Panc1 (cell line): Measurements from ENCODE around the gene CCDC61. TPM values are rescaled to one million over a fixed set of nuclear protein-coding genes. Genes with fewer than 3 reads are reported as not detected.

Experiments used
- ATAC-seq: fragments of 200-7000 bp; cut with Tn5 transposase; 2 replicates; pipeline ENCODE4 v1.9.1; 2020; ENCODE audit warnings: mild to moderate bottlenecking, moderate library complexity
- BruUV-seq: library from RNA; stranded (reverse); fragments of 400-500 nt; replicated peaks from 2 replicates; lab custom pipeline; 2021; lab: Mats Ljungman, UMichigan
- CTCF ChIA-PET: fragments of 300-600 bp; sonication (Branson Sonifier 250); formaldehyde crosslinking; loops from one replicate; lab custom pipeline; 2022; ENCODE audit warnings: antibody characterized with exemption; lab: Charles Lee
- POLR2A ChIA-PET: fragments of 300-600 bp; sonication (Branson Sonifier 250); formaldehyde crosslinking; loops from one replicate; lab custom pipeline; 2022; ENCODE audit warnings: antibody characterized with exemption; lab: Charles Lee
- DNase-seq: peaks from one replicate; pipeline ENCODE4 v3.0.0-alpha.2; 2010; ENCODE audit warnings: low read depth, low spot score
- H3K27ac ChIP-seq: 2 replicates; pipeline ENCODE4 v1.5.1; 2011; ENCODE audit warnings: mild to moderate bottlenecking, low read length, inconsistent platforms
- H3K27me3 ChIP-seq: fragments of 200-500 bp; sonication (Bioruptor generic); 2 replicates; pipeline ENCODE4 v1.6.0; 2014; ENCODE audit warnings: low read length, inconsistent platforms; ENCODE audit not compliant: control insufficient read depth, insufficient read depth
- H3K36me3 ChIP-seq: fragments of 200-500 bp; sonication (Bioruptor generic); 2 replicates; pipeline ENCODE4 v1.5.1; 2014; ENCODE audit warnings: inconsistent platforms, mild to moderate bottlenecking, low read length, moderate library complexity; ENCODE audit not compliant: control insufficient read depth, insufficient read depth
- H3K4me1 ChIP-seq: 2 replicates; pipeline ENCODE4 v1.5.1; 2011; ENCODE audit warnings: inconsistent platforms, mild to moderate bottlenecking, low read length, moderate library complexity; ENCODE audit not compliant: control insufficient read depth, insufficient read depth
- H3K4me3 ChIP-seq, 2 experiments: 2 replicates each; pipeline ENCODE4 v1.5.1; 2011 to 2012; ENCODE audit warnings: low read depth in 2 of 2, low read length in 2 of 2, mild to moderate bottlenecking in 2 of 2, inconsistent platforms in 1 of 2, moderate library complexity in 1 of 2
- H3K9me3 ChIP-seq: fragments of 200-500 bp; sonication (Bioruptor generic); 2 replicates; pipeline ENCODE4 v1.5.1; 2014; ENCODE audit warnings: low read depth, mild to moderate bottlenecking, inconsistent platforms, low read length, moderate library complexity; ENCODE audit not compliant: control insufficient read depth, insufficient read depth
- POLR2AphosphoS5 ChIP-seq: IDR thresholded peaks from 2 replicates; pipeline ENCODE4 v1.6.1; 2012; ENCODE audit warnings: mild to moderate bottlenecking, low read depth, low read length, moderate library complexity
- SIN3A ChIP-seq: IDR thresholded peaks from 2 replicates; pipeline ENCODE4 v1.6.1; 2012; ENCODE audit warnings: low read depth, mild to moderate bottlenecking, low read length, moderate library complexity, borderline replicate concordance; ENCODE audit not compliant: insufficient read depth
- TCF7L2 ChIP-seq: IDR thresholded peaks from 2 replicates; pipeline ENCODE4 v1.6.1; 2011; ENCODE audit warnings: mild to moderate bottlenecking, low read depth, low read length, inconsistent platforms
- in situ Hi-C: cut with HindIII; loops from 2 replicates; pipeline ENCODE4 v1.10.0; 2016; ENCODE audit warnings: low sequenced_read_pairs, low pct_unique_long_range_greater_than_20kb
- intact Hi-C: fragments of 100-400 bp; cut with micrococcal nuclease; formaldehyde crosslinking; loops from one replicate; pipeline ENCODE4 v1.10.0; 2022; ENCODE audit not compliant: unreplicated experiment
- total RNA-seq: library from RNA; stranded (reverse); gene quantifications from one replicate; pipeline ENCODE4 v1.2.1, GENCODE V29; 2021; ENCODE audit not compliant: unreplicated experiment
- TF ChIP-seq, protein P1 (sequence below), 2 experiments: IDR thresholded peaks; 2 replicates each; pipeline ENCODE4 v1.6.1; 2011 to 2012; ENCODE audit warnings: low read depth in 2 of 2, control low read depth in 1 of 2, low read length in 1 of 2, mild to moderate bottlenecking in 1 of 2, moderate library complexity in 1 of 2; ENCODE audit not compliant: insufficient read depth in 1 of 2
- TF ChIP-seq, protein P2 (sequence below): fragments of 450-650 bp; IDR thresholded peaks from 2 replicates; pipeline ENCODE4 v1.5.1; 2017; ENCODE audit warnings: mild to moderate bottlenecking

The CCDC61 gene
- total RNA-seq, 1 experiment from 2014 or later: 17.9 TPM

- peaks cover 7% of the 10 kb centered on the region for H3K4me1 ChIP-seq
- no peaks in the 10 kb centered on the region for H3K36me3 ChIP-seq
- no peak for DNase-seq
- ChIA-PET CTCF (interaction anchor here (0.6 kb wide), 1 partner anchor 31 kb away, joined by 5 read pairs; no protein-coding TSS in a partner anchor), POLR2A (no interaction called here)
- TF ChIP-seq SIN3A: no peak
- TF ChIP-seq TCF7L2: no peak
- TF ChIP-seq, protein P1, sequence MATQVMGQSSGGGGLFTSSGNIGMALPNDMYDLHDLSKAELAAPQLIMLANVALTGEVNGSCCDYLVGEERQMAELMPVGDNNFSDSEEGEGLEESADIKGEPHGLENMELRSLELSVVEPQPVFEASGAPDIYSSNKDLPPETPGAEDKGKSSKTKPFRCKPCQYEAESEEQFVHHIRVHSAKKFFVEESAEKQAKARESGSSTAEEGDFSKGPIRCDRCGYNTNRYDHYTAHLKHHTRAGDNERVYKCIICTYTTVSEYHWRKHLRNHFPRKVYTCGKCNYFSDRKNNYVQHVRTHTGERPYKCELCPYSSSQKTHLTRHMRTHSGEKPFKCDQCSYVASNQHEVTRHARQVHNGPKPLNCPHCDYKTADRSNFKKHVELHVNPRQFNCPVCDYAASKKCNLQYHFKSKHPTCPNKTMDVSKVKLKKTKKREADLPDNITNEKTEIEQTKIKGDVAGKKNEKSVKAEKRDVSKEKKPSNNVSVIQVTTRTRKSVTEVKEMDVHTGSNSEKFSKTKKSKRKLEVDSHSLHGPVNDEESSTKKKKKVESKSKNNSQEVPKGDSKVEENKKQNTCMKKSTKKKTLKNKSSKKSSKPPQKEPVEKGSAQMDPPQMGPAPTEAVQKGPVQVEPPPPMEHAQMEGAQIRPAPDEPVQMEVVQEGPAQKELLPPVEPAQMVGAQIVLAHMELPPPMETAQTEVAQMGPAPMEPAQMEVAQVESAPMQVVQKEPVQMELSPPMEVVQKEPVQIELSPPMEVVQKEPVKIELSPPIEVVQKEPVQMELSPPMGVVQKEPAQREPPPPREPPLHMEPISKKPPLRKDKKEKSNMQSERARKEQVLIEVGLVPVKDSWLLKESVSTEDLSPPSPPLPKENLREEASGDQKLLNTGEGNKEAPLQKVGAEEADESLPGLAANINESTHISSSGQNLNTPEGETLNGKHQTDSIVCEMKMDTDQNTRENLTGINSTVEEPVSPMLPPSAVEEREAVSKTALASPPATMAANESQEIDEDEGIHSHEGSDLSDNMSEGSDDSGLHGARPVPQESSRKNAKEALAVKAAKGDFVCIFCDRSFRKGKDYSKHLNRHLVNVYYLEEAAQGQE (IDR thresholded peaks at IDR 0.05; ENCODE audit: insufficient read depth in 1 of 2, low read depth in 2 of 2, low read length in 1 of 2): no peak
- TF ChIP-seq, protein P2, sequence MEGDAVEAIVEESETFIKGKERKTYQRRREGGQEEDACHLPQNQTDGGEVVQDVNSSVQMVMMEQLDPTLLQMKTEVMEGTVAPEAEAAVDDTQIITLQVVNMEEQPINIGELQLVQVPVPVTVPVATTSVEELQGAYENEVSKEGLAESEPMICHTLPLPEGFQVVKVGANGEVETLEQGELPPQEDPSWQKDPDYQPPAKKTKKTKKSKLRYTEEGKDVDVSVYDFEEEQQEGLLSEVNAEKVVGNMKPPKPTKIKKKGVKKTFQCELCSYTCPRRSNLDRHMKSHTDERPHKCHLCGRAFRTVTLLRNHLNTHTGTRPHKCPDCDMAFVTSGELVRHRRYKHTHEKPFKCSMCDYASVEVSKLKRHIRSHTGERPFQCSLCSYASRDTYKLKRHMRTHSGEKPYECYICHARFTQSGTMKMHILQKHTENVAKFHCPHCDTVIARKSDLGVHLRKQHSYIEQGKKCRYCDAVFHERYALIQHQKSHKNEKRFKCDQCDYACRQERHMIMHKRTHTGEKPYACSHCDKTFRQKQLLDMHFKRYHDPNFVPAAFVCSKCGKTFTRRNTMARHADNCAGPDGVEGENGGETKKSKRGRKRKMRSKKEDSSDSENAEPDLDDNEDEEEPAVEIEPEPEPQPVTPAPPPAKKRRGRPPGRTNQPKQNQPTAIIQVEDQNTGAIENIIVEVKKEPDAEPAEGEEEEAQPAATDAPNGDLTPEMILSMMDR: no peak
- TF ChIP-seq POLR2AphosphoS5: no peak
- intact Hi-C loops: no loop called here
- H3K4me3 ChIP-seq: no peak overlapping the region
- ATAC-seq: peak; percentile 64
- H3K27ac ChIP-seq: no peak overlapping the region
- H3K9me3 ChIP-seq: no peaks in the 10 kb centered on the region
- in situ Hi-C loops: no loop called here
- no peaks in the 10 kb centered on the region; the same call in 1 of the 2 replicates for H3K27me3 ChIP-seq
- no TSS peak for BruUV-seq
These were observed 70.3 kb downstream of the CCDC61 start for GRCh38 chr19:46065486-46066071.

DNA sequence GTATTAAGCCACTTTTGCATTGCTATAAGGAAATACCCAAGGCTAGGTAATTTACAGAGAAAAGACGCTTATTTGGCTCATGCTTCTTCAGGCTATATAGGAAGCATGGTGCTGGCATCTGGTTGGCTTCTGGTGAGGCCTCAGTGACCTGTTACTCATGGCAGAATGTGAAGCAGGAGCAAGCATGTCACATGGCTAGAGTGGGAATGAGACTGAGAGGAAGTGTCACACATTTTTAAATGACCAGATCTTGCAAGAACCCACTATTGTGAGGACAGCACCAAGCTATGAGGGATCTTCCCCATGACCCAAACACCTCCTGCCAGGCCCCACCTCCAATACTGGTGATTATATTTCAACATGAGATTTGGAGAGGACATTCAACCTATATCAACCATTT is 71.2 kb downstream of the CCDC61 start:
- TF ChIP-seq, protein P1 (IDR thresholded peaks at IDR 0.05; ENCODE audit: insufficient read depth in 1 of 2, low read depth in 2 of 2, low read length in 1 of 2): no peak
- no peak for TF ChIP-seq SIN3A
- no peak for TF ChIP-seq POLR2AphosphoS5
- TF ChIP-seq, protein P2: no peak
- TF ChIP-seq TCF7L2: no peak

More for the DNA sequence above, 71.2 kb downstream of the CCDC61 start:
- H3K4me1 ChIP-seq: peaks cover 7% of the 10 kb centered on the region
- DNase-seq (no peak), ATAC-seq (no peak)
- intact Hi-C loops: no loop called here
- CTCF ChIA-PET: no interaction called here
- BruUV-seq: no TSS peak
- no peak overlapping the region for H3K4me3 ChIP-seq
- POLR2A ChIA-PET: no interaction called here
- in situ Hi-C loops: no loop called here
- no peaks in the 10 kb centered on the region; the same call in 1 of the 2 replicates for H3K27me3 ChIP-seq
- H3K27ac ChIP-seq: no peak overlapping the region
- H3K36me3 ChIP-seq: no peaks in the 10 kb centered on the region
- H3K9me3 ChIP-seq: no peaks in the 10 kb centered on the region
